ENCODE measurements around the gene USP13.

The USP13 gene

DNA sequence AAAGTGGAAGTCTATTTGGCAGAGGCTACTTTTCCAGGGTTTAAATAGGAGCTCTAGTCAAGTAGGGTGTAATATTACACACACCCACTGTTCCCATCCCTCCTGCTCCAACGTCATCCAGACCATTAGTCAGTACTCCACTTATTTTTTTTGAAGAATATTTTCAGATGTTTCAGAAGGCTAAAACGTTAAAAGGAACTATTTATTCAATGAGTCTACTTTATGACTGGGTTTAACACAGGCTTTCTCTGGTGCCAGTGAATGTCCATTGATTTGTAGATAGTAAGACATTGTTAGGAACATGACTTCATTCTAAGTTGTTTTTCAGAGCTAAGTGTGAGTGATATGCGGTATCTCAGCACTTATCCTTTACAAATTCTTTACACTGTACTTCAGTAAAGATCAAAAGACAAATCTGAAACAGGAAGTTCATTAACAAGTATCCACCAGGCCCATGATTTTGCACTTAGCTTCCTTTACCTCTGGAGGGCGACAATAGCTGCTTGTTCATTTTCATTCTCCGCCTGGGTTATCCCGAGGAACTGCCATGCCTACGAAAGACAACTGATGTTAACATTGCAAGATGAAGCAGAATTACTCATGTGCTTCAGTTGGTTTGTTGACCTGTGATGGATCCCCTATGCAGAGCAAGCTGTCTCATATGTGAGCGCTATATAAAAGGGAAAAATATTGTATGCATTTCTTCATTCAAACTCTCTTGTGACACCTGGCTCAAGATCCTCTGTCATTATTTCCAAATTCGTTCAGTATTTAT is 158.7 kb downstream of the USP13 start:
- no peaks in the 10 kb centered on the region for H3K4me1 ChIP-seq
- TF ChIP-seq, protein P1, sequence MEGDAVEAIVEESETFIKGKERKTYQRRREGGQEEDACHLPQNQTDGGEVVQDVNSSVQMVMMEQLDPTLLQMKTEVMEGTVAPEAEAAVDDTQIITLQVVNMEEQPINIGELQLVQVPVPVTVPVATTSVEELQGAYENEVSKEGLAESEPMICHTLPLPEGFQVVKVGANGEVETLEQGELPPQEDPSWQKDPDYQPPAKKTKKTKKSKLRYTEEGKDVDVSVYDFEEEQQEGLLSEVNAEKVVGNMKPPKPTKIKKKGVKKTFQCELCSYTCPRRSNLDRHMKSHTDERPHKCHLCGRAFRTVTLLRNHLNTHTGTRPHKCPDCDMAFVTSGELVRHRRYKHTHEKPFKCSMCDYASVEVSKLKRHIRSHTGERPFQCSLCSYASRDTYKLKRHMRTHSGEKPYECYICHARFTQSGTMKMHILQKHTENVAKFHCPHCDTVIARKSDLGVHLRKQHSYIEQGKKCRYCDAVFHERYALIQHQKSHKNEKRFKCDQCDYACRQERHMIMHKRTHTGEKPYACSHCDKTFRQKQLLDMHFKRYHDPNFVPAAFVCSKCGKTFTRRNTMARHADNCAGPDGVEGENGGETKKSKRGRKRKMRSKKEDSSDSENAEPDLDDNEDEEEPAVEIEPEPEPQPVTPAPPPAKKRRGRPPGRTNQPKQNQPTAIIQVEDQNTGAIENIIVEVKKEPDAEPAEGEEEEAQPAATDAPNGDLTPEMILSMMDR (IDR thresholded peaks at IDR 0.05; ENCODE audit: low read depth, low read length): peak; percentile 88
- H3K9me3 ChIP-seq: no peaks in the 10 kb centered on the region
- no peaks in the 10 kb centered on the region for H3K36me3 ChIP-seq
- H3K27me3 ChIP-seq: no peaks in the 10 kb centered on the region
- peak; percentile 55 for DNase-seq
- H3K4me3 ChIP-seq (ENCODE audit: low read depth, low read length): no peak overlapping the region

DNA sequence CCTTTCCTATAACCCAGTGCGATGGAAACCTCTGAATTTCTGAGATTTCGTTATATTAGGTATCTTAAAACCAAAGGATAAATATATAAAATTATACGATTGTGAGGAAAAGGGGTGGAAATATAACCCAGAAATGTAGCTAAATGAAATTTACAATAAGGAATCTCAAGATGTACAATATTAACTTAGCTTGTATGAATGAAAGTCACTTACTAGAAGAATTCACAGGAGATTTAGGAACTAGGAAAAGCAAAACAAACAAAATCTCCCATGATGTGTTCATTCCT is 159.2 kb downstream of the USP13 start:
- H3K36me3 ChIP-seq: no peaks in the 10 kb centered on the region
- TF ChIP-seq, protein P1 (IDR thresholded peaks at IDR 0.05; ENCODE audit: low read depth, low read length): no peak
- no peaks in the 10 kb centered on the region for H3K27me3 ChIP-seq
- DNase-seq: no peak
- no peaks in the 10 kb centered on the region for H3K9me3 ChIP-seq
- no peak overlapping the region for H3K4me3 ChIP-seq (ENCODE audit: low read depth, low read length)
- H3K4me1 ChIP-seq: no peaks in the 10 kb centered on the region

DNA sequence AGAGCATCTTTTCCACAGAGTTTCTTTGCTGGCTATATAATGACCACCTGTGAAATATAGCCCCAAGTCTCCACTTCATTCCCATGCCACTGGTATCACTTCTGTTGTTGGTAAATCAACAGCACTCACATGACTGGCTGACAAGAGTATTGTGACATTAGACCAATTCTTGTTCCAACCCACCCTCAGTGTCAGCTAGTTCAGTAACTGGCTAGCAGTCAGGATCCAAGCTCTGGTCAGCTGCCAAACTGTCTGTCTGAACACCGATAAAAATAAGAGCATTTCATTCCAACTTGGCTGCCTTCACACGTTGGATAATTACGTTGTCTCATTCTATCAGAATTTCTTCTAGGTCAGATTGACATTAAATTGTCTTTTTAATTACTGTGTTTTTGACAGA is 166.5 kb downstream of the USP13 start:
- Histone ChIP-seq H3K4me3 (ENCODE audit: low read depth, low read length) (no peak overlapping the region), H3K27me3 (no peaks in the 10 kb centered on the region), H3K9me3 (no peaks in the 10 kb centered on the region), H3K36me3 (no peaks in the 10 kb centered on the region), H3K4me1 (no peaks in the 10 kb centered on the region; the same call in 1 of the 2 replicates)
- DNase-seq: no peak
- TF ChIP-seq, protein P1 (IDR thresholded peaks at IDR 0.05; ENCODE audit: low read depth, low read length): no peak

DNA sequence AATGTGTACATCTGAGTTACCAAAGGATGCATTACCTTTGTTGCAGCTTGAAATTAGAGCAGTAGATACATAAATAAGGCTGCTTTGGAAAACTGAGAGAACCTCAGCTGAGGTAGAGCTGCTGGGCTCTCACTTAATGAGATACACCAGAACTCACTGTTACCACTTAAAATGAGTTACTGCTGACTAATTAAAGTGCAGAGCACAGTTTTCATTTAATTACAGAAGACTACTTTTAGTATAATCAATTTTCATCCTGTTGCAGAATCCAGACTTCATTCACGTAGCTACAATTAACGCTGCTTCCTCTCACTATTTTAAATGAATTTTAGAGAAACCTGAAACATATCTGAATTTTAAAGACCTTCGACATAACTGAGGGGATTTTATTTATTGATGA is 169.5 kb downstream of the USP13 start:
- no peak for DNase-seq
- H3K36me3 ChIP-seq: no peaks in the 10 kb centered on the region
- no peaks in the 10 kb centered on the region for H3K9me3 ChIP-seq
- H3K4me3 ChIP-seq (ENCODE audit: low read depth, low read length): no peak overlapping the region
- H3K27me3 ChIP-seq: no peaks in the 10 kb centered on the region
- no peaks in the 10 kb centered on the region; the same call in 1 of the 2 replicates for H3K4me1 ChIP-seq
- TF ChIP-seq, protein P1 (IDR thresholded peaks at IDR 0.05; ENCODE audit: low read depth, low read length): no peak

DNA sequence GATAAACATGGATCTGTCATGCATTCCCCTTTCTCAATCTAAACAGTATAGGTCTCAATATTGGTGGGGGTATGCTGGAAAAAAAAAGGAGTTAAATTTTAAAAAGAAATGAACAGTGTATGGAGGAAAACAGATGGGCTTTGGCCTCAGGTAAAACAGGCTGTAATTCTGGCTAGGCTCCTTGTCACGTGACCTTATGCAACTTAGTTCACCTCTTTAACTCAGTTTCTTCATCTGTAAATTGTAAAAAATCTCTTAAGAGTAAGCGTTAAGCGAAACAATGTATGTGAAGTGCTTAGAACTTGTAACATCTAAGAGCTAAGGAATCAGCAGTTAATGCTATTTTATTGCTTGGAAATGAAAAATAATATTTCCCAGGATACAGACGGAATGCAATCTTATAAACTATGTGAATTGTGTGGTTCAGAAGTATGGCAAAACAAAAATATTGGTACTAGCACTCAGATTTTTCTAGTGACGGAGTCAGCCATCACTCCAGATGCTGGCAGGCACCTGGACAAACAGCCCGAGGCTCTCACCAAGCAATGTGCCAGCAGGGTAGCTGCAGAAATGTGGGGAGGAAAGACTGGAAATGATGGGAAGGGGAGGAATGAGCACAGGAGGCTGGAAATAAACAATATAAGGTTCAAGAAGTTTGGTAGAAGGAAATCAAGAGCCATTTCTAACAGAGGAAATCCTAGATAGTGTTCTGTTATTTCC is 172.8 kb downstream of the USP13 start:
- no peaks in the 10 kb centered on the region for H3K36me3 ChIP-seq
- DNase-seq: peak; percentile 24
- TF ChIP-seq, protein P1 (IDR thresholded peaks at IDR 0.05; ENCODE audit: low read depth, low read length): no peak
- H3K4me1 ChIP-seq: no peaks in the 10 kb centered on the region; the same call in 1 of the 2 replicates
- H3K4me3 ChIP-seq (ENCODE audit: low read depth, low read length): no peak overlapping the region
- no peaks in the 10 kb centered on the region for H3K9me3 ChIP-seq
- no peaks in the 10 kb centered on the region for H3K27me3 ChIP-seq

DNA sequence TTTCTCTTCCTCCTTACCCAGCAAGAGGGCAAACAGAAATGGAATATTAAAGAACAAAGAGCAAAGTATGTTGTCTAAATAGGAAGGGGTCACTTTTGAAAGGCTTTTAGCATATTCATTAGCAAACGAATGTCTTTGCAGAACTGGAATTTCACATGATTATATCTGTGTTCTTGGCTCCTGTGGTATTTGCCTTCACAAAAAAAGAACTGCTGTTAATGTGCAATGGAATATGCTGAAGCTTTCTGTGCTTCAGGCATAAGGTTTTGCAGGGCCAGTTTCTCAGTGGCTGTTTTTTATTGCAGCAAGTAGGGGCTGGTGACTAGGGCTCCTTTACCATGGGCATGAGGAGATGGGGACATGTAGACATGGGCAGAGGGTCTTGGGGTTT is 173.4 kb downstream of the USP13 start:
- Histone ChIP-seq H3K4me1 (no peaks in the 10 kb centered on the region; the same call in 1 of the 2 replicates), H3K36me3 (no peaks in the 10 kb centered on the region), H3K4me3 (ENCODE audit: low read depth, low read length) (no peak overlapping the region), H3K27me3 (no peaks in the 10 kb centered on the region), H3K9me3 (no peaks in the 10 kb centered on the region)
- TF ChIP-seq, protein P1 (IDR thresholded peaks at IDR 0.05; ENCODE audit: low read depth, low read length): no peak
- DNase-seq: no peak
